Karpas-422 (cell line): ENCODE data around the gene OBSCN. TPM values are rescaled to one million over a fixed set of nuclear protein-coding genes. Genes with fewer than 3 reads are reported as not detected.

ENCODE experiments used
- DNase-seq: peaks from one replicate; pipeline ENCODE4 v3.0.0-alpha.2; 2015
- H2AFZ ChIP-seq: fragments of 200-600 bp; sonication (generic); 2 replicates; pipeline ENCODE4 v1.6.1; 2014; ENCODE audit warnings: antibody characterized with exemption, low read length, mixed read lengths
- H3K27ac ChIP-seq: fragments of 200-600 bp; sonication (generic); 2 replicates; pipeline ENCODE4 v1.5.1; 2014; ENCODE audit warnings: mild to moderate bottlenecking, low read length, moderate library complexity
- H3K27me3 ChIP-seq: fragments of 200-600 bp; sonication (generic); 2 replicates; pipeline ENCODE4 v1.6.1; 2014; ENCODE audit warnings: low read length, mixed read lengths
- H3K36me3 ChIP-seq: fragments of 200-600 bp; sonication (generic); 2 replicates; pipeline ENCODE4 v1.6.1; 2014; ENCODE audit warnings: low read length, mixed read lengths; ENCODE audit not compliant: insufficient read depth
- H3K4me1 ChIP-seq: fragments of 200-600 bp; sonication (generic); 2 replicates; pipeline ENCODE4 v1.6.1; 2014; ENCODE audit warnings: mild to moderate bottlenecking, low read length, mixed read lengths
- H3K4me2 ChIP-seq: fragments of 200-600 bp; sonication (generic); 2 replicates; pipeline ENCODE4 v1.6.1; 2014; ENCODE audit warnings: low read length, low read depth, mild to moderate bottlenecking; ENCODE audit not compliant: poor library complexity, severe bottlenecking
- H3K4me3 ChIP-seq: fragments of 200-600 bp; sonication (generic); 2 replicates; pipeline ENCODE4 v1.5.1; 2014; ENCODE audit warnings: mild to moderate bottlenecking, antibody characterized with exemption, low read length, mixed read lengths
- H3K79me2 ChIP-seq: fragments of 200-600 bp; sonication (generic); 2 replicates; pipeline ENCODE4 v1.6.1; 2014; ENCODE audit warnings: mild to moderate bottlenecking, low read length, mixed read lengths
- H3K9ac ChIP-seq: fragments of 200-600 bp; sonication (generic); 2 replicates; pipeline ENCODE4 v1.6.0; 2014; ENCODE audit warnings: low read length
- H3K9me2 ChIP-seq: fragments of 200-600 bp; sonication (generic), shearing (Covaris generic); replicated peaks from 2 replicates; pipeline ENCODE4 v1.6.0; 2014; ENCODE audit warnings: mild to moderate bottlenecking, low read length, moderate library complexity; ENCODE audit not compliant: insufficient read depth
- H3K9me3 ChIP-seq: fragments of 300-700, 200-600 bp; sonication (generic); 2 replicates; pipeline ENCODE4 v1.6.1; 2014; ENCODE audit warnings: low read length, mixed read lengths
- H4K20me1 ChIP-seq: fragments of 200-600 bp; sonication (generic); 2 replicates; pipeline ENCODE4 v1.6.1; 2014; ENCODE audit warnings: mild to moderate bottlenecking, antibody characterized with exemption, low read length, low read depth; ENCODE audit not compliant: insufficient read depth
- total RNA-seq: library from RNA; depleted of rRNA; stranded (reverse); fragments of >200 nt; shearing (Covaris generic); gene quantifications from 2 replicates; pipeline ENCODE4 v1.2.3, GENCODE V29; 2014; ENCODE audit warnings: low replicate concordance

Gene OBSCN
- total RNA-seq, 1 experiment from 2014 or later, result 17.5 TPM

DNA sequence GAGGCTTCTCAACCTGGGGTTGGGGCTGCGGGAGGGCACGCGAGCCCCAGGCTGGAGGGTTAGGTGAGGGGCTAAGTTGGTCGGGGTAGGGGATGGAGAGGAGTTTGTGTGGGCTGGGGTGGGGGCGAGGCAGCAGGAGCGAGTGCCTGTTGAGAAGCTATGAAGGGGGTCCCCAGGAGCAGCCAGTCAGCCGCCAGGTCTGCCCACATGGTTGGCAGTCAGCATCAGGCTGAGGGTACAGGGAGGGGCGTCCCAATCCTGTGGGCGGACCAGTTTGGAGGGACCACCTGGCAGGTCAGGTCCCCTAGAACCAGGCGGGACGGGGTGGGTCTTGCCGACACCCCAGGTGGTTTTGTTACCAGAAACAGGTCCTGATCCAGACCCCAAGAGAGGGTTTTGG is 209.2 kb downstream of the OBSCN start:
- no peaks in the 10 kb centered on the region for H3K36me3 ChIP-seq
- H3K79me2 ChIP-seq, result no peaks in the 10 kb centered on the region
- H3K4me1 ChIP-seq, result no peaks in the 10 kb centered on the region
- no peak overlapping the region for H3K27ac ChIP-seq
- H3K4me2 ChIP-seq, result no peak overlapping the region
- H3K9me2 ChIP-seq, result no peaks in the 10 kb centered on the region
- no peaks in the 10 kb centered on the region for H3K27me3 ChIP-seq
- H4K20me1 ChIP-seq, result no peaks in the 10 kb centered on the region
- H3K4me3 ChIP-seq, result no peak overlapping the region
- no peaks in the 10 kb centered on the region for H3K9me3 ChIP-seq
- DNase-seq, result no peak
- no peak overlapping the region for H2AFZ ChIP-seq
- H3K9ac ChIP-seq, result no peak overlapping the region

- no peak overlapping the region for H3K9ac ChIP-seq
- H3K27ac ChIP-seq, result no peak overlapping the region
- H3K4me3 ChIP-seq, result no peak overlapping the region
- no peak for DNase-seq
- no peaks in the 10 kb centered on the region for H3K36me3 ChIP-seq
- no peaks in the 10 kb centered on the region for H3K79me2 ChIP-seq
- no peaks in the 10 kb centered on the region for H3K27me3 ChIP-seq
- H3K4me2 ChIP-seq, result no peak overlapping the region
- no peaks in the 10 kb centered on the region for H3K9me2 ChIP-seq
- H4K20me1 ChIP-seq, result no peaks in the 10 kb centered on the region
- H3K9me3 ChIP-seq, result no peaks in the 10 kb centered on the region
- no peak overlapping the region for H2AFZ ChIP-seq
- H3K4me1 ChIP-seq, result no peaks in the 10 kb centered on the region
These were observed 209.8 kb downstream of the OBSCN start for GRCh38 chr1:228417483-228418203.

DNA sequence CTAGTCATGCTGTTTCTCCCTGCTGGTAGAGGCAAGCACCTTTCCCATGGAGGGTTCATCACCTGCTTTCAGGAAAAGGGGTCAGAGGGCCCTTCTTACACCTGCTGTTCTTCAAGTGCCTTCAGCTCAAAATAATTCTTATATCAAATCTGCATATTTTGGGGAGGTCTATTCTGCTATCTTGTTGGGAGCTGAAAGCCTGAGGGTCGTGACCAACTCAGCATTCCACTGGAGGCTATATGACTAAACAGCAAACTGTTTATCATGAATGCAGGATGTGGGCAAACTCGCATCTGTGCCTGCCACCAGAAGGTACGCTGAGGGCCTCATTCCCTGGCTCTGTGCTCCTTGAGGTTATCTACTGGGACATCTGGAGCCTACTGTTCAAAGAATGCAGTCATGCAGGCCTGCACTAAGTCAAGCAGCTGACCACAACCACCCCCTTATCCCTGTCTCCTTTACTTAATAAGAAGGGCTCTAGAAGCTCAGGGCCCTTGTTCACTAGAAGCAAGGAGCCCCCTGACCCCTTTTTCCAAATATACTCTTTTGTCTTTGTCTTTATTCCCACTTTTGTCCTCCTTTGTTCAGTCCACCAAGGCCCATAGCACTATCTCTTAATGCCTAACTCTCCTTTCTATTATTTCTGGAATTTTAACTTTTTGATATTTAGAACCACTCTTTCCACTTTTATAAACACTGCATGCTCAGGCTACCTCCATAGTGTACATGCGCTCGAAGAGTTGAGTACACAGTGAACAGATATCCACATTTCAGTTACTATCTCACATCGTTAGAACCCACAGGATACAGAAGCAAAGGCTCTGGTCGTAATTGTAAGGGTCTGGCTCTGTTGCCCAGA is 213.4 kb downstream of the OBSCN start:
- no peaks in the 10 kb centered on the region for H3K36me3 ChIP-seq
- no peaks in the 10 kb centered on the region for H3K9me3 ChIP-seq
- no peak overlapping the region for H3K4me2 ChIP-seq
- no peak overlapping the region for H3K4me3 ChIP-seq
- no peak overlapping the region for H3K27ac ChIP-seq
- H4K20me1 ChIP-seq, result no peaks in the 10 kb centered on the region
- H3K79me2 ChIP-seq, result no peaks in the 10 kb centered on the region
- H2AFZ ChIP-seq, result no peak overlapping the region
- no peaks in the 10 kb centered on the region for H3K4me1 ChIP-seq
- no peaks in the 10 kb centered on the region for H3K27me3 ChIP-seq
- no peaks in the 10 kb centered on the region for H3K9me2 ChIP-seq
- H3K9ac ChIP-seq, result no peak overlapping the region
- no peak for DNase-seq

GRCh38 chr1:228423404-228424053 is 215.7 kb downstream of the OBSCN start:
- Histone ChIP-seq H3K36me3 (no peaks in the 10 kb centered on the region), H3K9ac (no peak overlapping the region), H2AFZ (no peak overlapping the region), H3K4me2 (no peak overlapping the region), H3K27ac (no peak overlapping the region), H3K4me1 (no peaks in the 10 kb centered on the region), H4K20me1 (no peaks in the 10 kb centered on the region), H3K79me2 (no peaks in the 10 kb centered on the region), H3K27me3 (no peaks in the 10 kb centered on the region), H3K4me3 (no peak overlapping the region), H3K9me2 (no peaks in the 10 kb centered on the region), H3K9me3 (no peaks in the 10 kb centered on the region)
- no peak for DNase-seq

- Histone ChIP-seq H3K27ac (no peak overlapping the region), H3K36me3 (no peaks in the 10 kb centered on the region), H3K4me2 (no peak overlapping the region), H3K4me1 (no peaks in the 10 kb centered on the region), H4K20me1 (no peaks in the 10 kb centered on the region), H3K9ac (no peak overlapping the region), H2AFZ (no peak overlapping the region), H3K9me3 (no peaks in the 10 kb centered on the region), H3K4me3 (no peak overlapping the region), H3K27me3 (no peaks in the 10 kb centered on the region), H3K9me2 (no peaks in the 10 kb centered on the region), H3K79me2 (no peaks in the 10 kb centered on the region)
- DNase-seq, result no peak
These were observed 217.1 kb downstream of the OBSCN start for GRCh38 chr1:228424685-228425660.

- Histone ChIP-seq H3K9ac (no peak overlapping the region), H3K9me2 (no peaks in the 10 kb centered on the region), H3K79me2 (no peaks in the 10 kb centered on the region), H4K20me1 (no peaks in the 10 kb centered on the region), H3K27me3 (no peaks in the 10 kb centered on the region), H3K36me3 (no peaks in the 10 kb centered on the region), H2AFZ (no peak overlapping the region), H3K9me3 (no peaks in the 10 kb centered on the region), H3K27ac (no peak overlapping the region), H3K4me3 (no peak overlapping the region), H3K4me2 (no peak overlapping the region), H3K4me1 (no peaks in the 10 kb centered on the region)
- no peak for DNase-seq
These were observed 218.8 kb downstream of the OBSCN start for GRCh38 chr1:228426518-228427175.

GRCh38 chr1:228428412-228428811 is 220.6 kb downstream of the OBSCN start:
- Histone ChIP-seq H3K9ac (no peak overlapping the region), H3K9me3 (no peaks in the 10 kb centered on the region), H3K27me3 (no peaks in the 10 kb centered on the region), H3K27ac (no peak overlapping the region), H4K20me1 (no peaks in the 10 kb centered on the region), H3K9me2 (no peaks in the 10 kb centered on the region), H3K4me3 (no peak overlapping the region), H3K36me3 (no peaks in the 10 kb centered on the region), H3K79me2 (no peaks in the 10 kb centered on the region), H3K4me2 (no peak overlapping the region), H3K4me1 (no peaks in the 10 kb centered on the region), H2AFZ (no peak overlapping the region)
- no peak for DNase-seq
